SU-DHL-6 (cell line): Measurements from ENCODE around the gene BICDL2.

Experiments
- EZH2phosphoT487 ChIP-seq: fragments of 200-600 bp; sonication (generic), shearing (Covaris generic); conservative IDR thresholded peaks from 2 replicates; pipeline ENCODE4 v1.6.1; 2018; ENCODE audit warnings: mild to moderate bottlenecking, antibody characterized with exemption, low read length, moderate library complexity, mixed read lengths
- TF ChIP-seq, protein P1 (sequence below): fragments of 200-600 bp; sonication (generic); IDR thresholded peaks from one replicate; pipeline ENCODE4 v1.5.1; 2017; ENCODE audit warnings: antibody characterized with exemption, mild to moderate bottlenecking, low read length, moderate library complexity; ENCODE audit not compliant: insufficient read depth, poor library complexity, severe bottlenecking

DNA sequence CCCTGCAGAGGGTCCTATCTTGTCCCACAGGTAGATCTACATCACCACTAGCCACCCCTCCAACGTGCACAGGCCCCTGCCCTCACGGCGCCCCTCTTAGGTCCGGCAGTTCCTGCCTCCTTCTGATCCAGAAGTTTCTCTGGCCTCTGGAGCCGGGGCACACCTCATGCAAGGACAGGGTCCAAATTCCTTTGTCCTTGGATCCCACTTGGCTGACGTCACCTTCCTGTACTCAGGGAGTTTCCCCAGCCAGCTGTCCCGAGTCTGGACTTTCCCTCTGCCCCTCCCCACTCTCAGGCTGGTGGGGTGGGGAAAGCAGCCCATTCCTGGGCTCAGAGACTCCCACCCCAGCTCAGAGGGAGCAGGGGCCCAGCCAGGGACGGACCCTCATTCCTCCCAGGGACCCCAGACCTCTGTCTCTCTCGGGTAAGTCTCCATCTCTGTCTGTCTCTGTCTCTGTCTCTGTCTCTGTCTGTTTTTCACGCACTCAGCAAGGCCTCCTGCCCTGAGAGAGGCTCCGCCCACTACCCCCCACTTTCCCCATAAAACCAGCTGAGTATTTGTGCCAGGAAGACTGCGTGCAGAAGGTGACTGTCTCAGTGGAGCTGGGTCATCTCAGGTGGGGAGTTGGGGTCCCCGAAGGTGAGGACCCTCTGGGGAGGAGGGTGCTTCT lies 28.5 kb upstream of the BICDL2 start, which contains the start of gene IL32:
- TF ChIP-seq, protein P1, sequence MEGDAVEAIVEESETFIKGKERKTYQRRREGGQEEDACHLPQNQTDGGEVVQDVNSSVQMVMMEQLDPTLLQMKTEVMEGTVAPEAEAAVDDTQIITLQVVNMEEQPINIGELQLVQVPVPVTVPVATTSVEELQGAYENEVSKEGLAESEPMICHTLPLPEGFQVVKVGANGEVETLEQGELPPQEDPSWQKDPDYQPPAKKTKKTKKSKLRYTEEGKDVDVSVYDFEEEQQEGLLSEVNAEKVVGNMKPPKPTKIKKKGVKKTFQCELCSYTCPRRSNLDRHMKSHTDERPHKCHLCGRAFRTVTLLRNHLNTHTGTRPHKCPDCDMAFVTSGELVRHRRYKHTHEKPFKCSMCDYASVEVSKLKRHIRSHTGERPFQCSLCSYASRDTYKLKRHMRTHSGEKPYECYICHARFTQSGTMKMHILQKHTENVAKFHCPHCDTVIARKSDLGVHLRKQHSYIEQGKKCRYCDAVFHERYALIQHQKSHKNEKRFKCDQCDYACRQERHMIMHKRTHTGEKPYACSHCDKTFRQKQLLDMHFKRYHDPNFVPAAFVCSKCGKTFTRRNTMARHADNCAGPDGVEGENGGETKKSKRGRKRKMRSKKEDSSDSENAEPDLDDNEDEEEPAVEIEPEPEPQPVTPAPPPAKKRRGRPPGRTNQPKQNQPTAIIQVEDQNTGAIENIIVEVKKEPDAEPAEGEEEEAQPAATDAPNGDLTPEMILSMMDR, result no peak
- no peak for TF ChIP-seq EZH2phosphoT487
